ENCODE results near the gene KIF15.
"Not testable (repeated sequence)": the region's sequence is repeated elsewhere in the genome, so short reads cannot be mapped to it uniquely, and the experiment has no call there.

KIF15 gene

GRCh38 chr3:44761424-44762169, at the start of gene KIF15, which contains the start of gene KIAA1143:
Gene KIF15 (plus strand): TSS chr3:44761794. CDS start chr3:44761866, 72 bp downstream.
Gene KIAA1143 (minus strand): TSS chr3:44761619. CDS start chr3:44761602, 17 bp downstream.
- peak; percentile 42 for DNase-seq

GRCh38 chr3:44712455-44713075, 49.0 kb upstream of the KIF15 start, which contains the start of gene ZNF502:
Gene ZNF502 (plus strand): TSS chr3:44712660. CDS start chr3:44720262, 7,602 bp downstream.
- peak; percentile 16 for DNase-seq

- no peak for DNase-seq
Observed at GRCh38 chr3:44721231-44722102, 40.1 kb upstream of the KIF15 start.

- no peak for DNase-seq
Observed at GRCh38 chr3:44722103-44722401, 39.5 kb upstream of the KIF15 start.

- DNase-seq = peak; percentile 22
Observed at GRCh38 chr3:44729384-44729910, 32.1 kb upstream of the KIF15 start, which contains the start of gene ZNF501. Gene ZNF501 (plus strand): TSS chr3:44729635. CDS start chr3:44734422, 4,787 bp downstream.

GRCh38 chr3:44734646-44735168, 26.9 kb upstream of the KIF15 start:
- DNase-seq = no peak

GRCh38 chr3:44761101-44761423, 532 bp upstream of the KIF15 start:
- no peak for DNase-seq

- no peak for DNase-seq
Observed at GRCh38 chr3:44762170-44762677, 630 bp downstream of the KIF15 start.

GRCh38 chr3:44762690-44763089, 1.1 kb downstream of the KIF15 start:
- no peak for DNase-seq

GRCh38 chr3:44764248-44764647, 2.7 kb downstream of the KIF15 start:
- no peak for DNase-seq

GRCh38 chr3:44771424-44772098, 10.0 kb downstream of the KIF15 start:
- no peak for DNase-seq

GRCh38 chr3:44772099-44772442, 10.5 kb downstream of the KIF15 start:
- DNase-seq = no peak

- DNase-seq = no peak
Observed at GRCh38 chr3:44782891-44783290, 21.3 kb downstream of the KIF15 start.

- no peak for DNase-seq
Observed at GRCh38 chr3:44795197-44795596, 33.6 kb downstream of the KIF15 start.

- DNase-seq = no peak
Observed at GRCh38 chr3:44802011-44802410, 40.4 kb downstream of the KIF15 start.

- DNase-seq = no peak
Observed at GRCh38 chr3:44803298-44803697, 41.7 kb downstream of the KIF15 start.

- DNase-seq = no peak
Observed at GRCh38 chr3:44805960-44806359, 44.4 kb downstream of the KIF15 start.

- no peak for DNase-seq
Observed at GRCh38 chr3:44814751-44815150, 53.2 kb downstream of the KIF15 start.

GRCh38 chr3:44816334-44816733, 54.7 kb downstream of the KIF15 start:
- DNase-seq = not testable (repeated sequence)

- not testable (repeated sequence) for DNase-seq
Observed at GRCh38 chr3:44821206-44821605, 59.6 kb downstream of the KIF15 start.

GRCh38 chr3:44825264-44825925, 63.8 kb downstream of the KIF15 start:
- DNase-seq = no peak

GRCh38 chr3:44827196-44827595, 65.6 kb downstream of the KIF15 start:
- DNase-seq = no peak
